GM10266 (cell line): Measurements from ENCODE around the gene SCO1.
"Not testable (repeated sequence)": the region's sequence is repeated elsewhere in the genome, so short reads cannot be mapped to it uniquely, and the experiment has no call there.

Experiments used
- DNase-seq: peaks from one replicate; pipeline ENCODE4 v3.0.0; 2012; ENCODE audit errors: extremely low spot score
- CTCF ChIP-seq: IDR thresholded peaks from 2 replicates; pipeline ENCODE4 v1.5.1; 2012; ENCODE audit warnings: mild to moderate bottlenecking, low read depth; ENCODE audit not compliant: control insufficient read depth, insufficient read depth; ENCODE audit errors: missing control alignments

SCO1 gene

DNA sequence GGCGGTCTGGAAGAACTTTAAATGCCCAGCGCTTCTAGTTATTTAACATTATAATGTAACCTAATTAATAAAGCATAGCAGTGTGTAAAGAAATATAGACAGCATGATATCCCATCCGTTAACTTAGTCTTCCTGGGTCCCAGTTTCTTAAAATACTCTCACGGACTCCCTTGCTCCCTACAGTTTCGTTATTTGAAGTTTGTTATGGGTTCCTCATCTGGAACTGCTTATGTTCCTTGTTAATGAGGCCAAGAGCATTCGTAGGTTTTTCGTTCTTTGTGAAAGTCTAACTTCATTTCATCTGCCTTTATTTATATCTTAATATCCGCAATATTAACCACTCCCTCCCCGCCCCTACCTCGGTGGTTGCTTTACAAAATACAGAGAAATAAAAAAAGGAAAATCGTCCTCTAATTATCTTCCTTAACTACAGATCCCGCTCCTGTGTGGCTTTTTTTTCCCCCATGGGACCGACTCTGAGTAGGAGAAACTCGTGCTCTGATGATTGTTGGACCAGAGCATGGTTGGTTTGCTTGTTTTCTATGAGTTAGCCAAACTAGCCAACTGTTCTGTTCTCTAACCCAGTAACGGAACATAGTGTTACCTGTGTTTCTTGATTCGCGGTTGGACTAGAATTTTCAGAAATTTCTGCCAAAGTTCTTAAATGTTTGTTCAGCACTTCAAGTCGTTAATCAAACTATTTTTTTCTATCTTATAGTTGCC, 924 bp upstream of the SCO1 start:
- DNase-seq: peak; percentile 20

GRCh38 chr17:10695875-10696407, 1.4 kb downstream of the SCO1 start:
- not testable (repeated sequence) for DNase-seq

More for the DNA sequence above, 924 bp upstream of the SCO1 start:
- no peak for TF ChIP-seq CTCF

- no peak for DNase-seq
- TF ChIP-seq CTCF: no peak
Measured at GRCh38 chr17:10687499-10687898, 9.8 kb downstream of the SCO1 start.

DNA sequence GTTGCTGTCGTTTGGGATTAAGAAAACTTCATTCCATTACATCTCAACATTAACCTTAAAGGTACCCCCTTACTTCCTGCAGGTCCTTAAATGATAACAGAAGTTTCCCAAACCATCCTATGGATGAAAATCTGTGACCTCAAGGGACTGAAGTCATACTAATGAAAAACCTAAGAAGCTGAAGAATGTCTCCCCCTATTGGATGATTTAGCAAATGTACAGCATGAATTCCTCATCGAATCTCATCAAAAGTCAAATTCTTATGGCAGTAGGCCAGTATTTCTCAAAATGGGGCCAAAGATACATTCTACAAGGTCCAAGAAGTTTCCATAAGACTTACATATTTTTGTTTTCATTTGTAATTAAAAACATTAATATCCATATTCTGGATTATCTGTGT, 13.5 kb downstream of the SCO1 start:
- TF ChIP-seq CTCF: peak; percentile 31
- no peak for DNase-seq

- DNase-seq: no peak
- no peak for TF ChIP-seq CTCF
Measured at GRCh38 chr17:10681866-10682446, 15.4 kb downstream of the SCO1 start.

GRCh38 chr17:10674704-10675103, 22.6 kb downstream of the SCO1 start:
- no peak for DNase-seq

GRCh38 chr17:10673312-10673711, 24.0 kb downstream of the SCO1 start:
- no peak for TF ChIP-seq CTCF
- DNase-seq: no peak

More at GRCh38 chr17:10674704-10675103, 22.6 kb downstream of the SCO1 start:
- no peak for TF ChIP-seq CTCF
